HG03558 (cell line): ENCODE results near the gene PLGRKT.
"Not testable (repeated sequence)": the region's sequence is repeated elsewhere in the genome, so short reads cannot be mapped to it uniquely, and the experiment has no call there.

Experiments used
- ATAC-seq: cut with Tn5 transposase; IDR thresholded peaks from one replicate; pipeline ENCODE4 v1.9.1; 2021; ENCODE audit warnings: moderate number of reproducible peaks; ENCODE audit not compliant: unreplicated experiment; ENCODE audit errors: extremely low read depth

Gene PLGRKT

GRCh38 chr9:5392285-5392684 lies 45.4 kb downstream of the PLGRKT start:
- ATAC-seq, result no peak

- no peak for ATAC-seq
Measured at GRCh38 chr9:5389109-5389732, 48.5 kb downstream of the PLGRKT start.

DNA sequence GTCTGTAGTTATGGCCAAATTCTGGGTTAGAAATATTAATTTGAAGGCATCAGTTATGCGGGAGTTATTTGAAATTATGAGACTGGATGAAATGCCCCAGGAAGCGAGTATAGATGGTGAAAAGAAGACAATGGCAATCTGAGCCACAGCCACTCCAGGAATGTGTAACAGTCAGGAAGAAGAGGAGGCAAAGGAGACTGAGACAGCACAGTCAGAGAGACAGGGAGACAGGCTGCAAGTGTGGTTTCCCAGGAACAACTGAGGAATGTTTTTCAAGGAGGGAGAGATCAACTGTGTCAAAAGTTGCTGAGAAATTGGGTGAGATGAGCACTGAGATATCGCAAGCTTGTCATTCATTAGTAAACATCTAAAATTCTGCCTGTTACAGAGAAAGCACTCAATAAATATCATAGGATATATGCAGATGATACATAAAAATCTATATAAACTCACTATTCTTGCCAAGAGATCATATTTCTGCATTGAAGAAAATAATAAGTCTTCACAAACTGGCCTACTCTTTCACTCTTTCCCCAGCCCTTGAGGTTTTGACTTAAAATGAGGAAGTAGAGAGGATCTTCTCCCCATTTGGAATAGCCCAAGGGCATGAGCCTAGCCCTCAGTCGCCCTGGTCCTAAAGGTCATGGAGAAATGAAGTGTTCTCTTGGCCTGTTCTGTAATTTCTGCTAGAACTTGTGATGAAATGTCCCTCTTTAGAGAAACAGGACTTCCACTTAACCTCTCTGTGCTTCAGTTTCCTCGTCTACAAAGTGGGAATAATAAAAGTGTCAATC lies 49.5 kb downstream of the PLGRKT start:
- no peak for ATAC-seq

- ATAC-seq, result no peak
Measured at GRCh38 chr9:5384436-5384835, 53.3 kb downstream of the PLGRKT start.

- ATAC-seq, result no peak
Measured at GRCh38 chr9:5382479-5382878, 55.2 kb downstream of the PLGRKT start.

GRCh38 chr9:5375790-5376477 lies 61.8 kb downstream of the PLGRKT start:
- no peak for ATAC-seq

GRCh38 chr9:5375091-5375490 lies 62.6 kb downstream of the PLGRKT start:
- ATAC-seq, result no peak

DNA sequence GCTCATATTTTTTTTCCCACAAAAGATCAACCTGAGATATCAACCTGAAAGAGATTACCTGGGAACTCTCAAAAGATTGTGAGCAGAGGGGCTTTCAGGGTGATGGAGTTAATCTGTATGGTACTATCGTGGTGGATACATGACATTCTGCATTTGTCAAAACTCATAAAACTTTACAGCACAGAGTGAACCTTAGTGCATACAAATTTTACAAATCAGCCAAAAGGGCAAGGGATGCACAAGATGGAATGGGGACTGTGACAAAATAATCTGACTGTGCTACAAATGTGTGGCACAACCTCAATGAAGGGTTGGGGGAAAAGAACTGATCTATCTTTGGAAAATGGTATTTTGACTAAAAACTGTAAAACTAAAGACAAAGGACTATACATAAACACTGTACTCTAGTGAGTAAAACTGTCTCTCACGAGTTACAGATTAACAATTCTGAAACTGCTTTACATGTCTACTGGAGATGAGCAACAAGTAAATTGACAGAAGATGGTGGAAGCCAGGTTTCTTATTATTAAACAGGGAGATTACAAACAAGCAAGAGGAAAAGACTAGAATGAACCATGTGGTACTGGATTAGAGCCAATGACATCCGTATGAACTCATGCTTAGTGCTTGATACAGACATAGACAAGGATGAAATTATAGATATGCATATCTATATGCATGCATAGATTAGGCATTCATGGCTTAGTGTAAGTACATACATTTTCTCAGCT lies 73.3 kb downstream of the PLGRKT start:
- ATAC-seq, result peak; percentile 90

- ATAC-seq, result no peak
Measured at GRCh38 chr9:5361326-5362010, 76.3 kb downstream of the PLGRKT start.

DNA sequence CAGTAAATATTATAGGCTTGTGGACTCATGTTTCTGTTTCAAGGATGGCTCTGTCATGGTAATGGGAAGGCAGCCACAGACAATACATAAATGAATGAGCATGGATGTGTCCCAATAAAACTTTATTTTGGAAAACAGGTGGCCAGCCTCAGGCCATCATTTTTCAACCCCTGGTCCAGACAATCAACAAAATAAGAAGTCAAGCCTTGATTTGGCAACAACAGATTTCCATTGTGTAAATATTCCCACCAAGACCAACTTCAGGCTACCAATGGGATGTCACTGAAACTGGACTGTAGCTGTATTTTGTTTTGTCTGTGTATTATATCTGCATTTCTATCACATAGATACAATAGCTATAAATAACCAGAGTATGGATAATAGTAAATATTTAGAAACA lies 77.4 kb downstream of the PLGRKT start:
- ATAC-seq, result no peak

DNA sequence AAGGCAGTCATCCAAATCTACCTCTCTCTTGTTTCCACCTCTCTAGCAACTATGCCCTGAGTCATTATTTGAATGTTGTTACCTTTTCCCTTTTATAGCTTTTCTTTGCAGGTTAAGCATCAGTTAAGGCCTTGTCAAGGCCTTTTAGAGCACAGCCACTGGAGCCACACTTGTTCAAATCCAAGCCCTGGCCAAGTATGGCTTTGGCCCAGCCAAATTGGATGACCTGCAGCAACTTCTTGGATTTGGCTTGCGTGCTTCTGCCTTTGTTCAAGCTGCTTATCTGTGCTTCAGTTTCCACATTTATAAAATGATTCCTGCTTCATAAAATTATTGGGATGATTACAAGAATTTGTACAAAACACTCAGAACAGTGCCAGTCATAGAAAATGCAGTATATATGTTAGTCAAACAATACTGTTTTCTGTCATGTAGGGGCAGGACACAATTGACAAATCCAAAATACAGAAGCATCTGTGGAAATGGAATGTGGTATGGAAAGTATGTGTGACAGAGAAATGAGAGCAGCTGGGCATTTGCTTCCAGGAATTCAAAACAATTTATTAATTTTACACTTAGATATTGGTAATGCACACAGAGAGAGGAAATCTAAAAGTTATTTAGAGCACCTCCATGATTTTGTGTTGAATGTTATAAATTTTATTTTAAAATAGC lies 80.2 kb downstream of the PLGRKT start:
- ATAC-seq, result no peak

- no peak for ATAC-seq
Measured at GRCh38 chr9:5355817-5356216, 81.9 kb downstream of the PLGRKT start.

DNA sequence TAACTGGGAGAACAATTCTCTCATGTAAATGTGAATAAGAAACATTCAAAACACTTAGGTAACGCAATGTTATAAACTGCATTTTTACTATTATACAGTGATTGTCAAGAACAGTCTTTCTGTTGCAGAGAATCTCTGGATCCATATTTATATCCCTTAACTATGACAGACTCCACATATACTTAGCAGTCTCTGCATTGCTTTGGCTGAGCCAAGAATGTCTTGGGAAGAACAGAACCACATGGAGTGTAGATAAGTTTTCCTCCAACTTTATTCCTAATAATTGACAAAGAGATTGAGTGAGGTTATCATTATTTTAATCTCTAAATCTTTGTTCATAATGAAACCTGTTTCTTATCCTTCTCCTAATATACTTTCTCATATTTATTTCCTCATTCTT lies 82.5 kb downstream of the PLGRKT start:
- ATAC-seq, result no peak

DNA sequence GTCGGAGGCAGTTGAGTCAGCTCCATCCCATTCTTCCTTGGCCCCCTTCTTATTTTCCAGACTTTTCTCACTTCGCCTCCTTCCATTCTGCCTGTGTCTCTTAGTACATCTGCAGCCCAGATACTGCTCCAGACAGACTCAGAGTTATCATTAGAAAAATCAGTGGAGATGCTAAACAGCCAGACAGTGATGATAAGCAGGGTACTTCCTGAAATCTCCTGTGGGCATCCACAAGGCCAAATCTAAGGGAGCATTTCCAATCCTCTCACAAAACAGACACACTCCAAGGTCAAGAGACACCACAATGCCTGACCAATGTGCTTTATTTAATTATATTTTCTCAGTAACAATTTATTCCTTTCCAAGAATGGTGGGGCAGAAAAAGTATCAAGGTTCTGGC lies 83.5 kb downstream of the PLGRKT start:
- no peak for ATAC-seq

- no peak for ATAC-seq
Measured at GRCh38 chr9:5352637-5353248, 85.0 kb downstream of the PLGRKT start.

GRCh38 chr9:5338992-5339981 lies 98.4 kb downstream of the PLGRKT start, which contains the start of gene RLN1:
TSS of gene RLN1 (minus strand) at chr9:5339876. CDS start at chr9:5339746, 130 bp downstream.
- ATAC-seq, result peak; percentile 90

- ATAC-seq, result no peak
Measured at GRCh38 chr9:5336688-5337087, 101.0 kb downstream of the PLGRKT start.

DNA sequence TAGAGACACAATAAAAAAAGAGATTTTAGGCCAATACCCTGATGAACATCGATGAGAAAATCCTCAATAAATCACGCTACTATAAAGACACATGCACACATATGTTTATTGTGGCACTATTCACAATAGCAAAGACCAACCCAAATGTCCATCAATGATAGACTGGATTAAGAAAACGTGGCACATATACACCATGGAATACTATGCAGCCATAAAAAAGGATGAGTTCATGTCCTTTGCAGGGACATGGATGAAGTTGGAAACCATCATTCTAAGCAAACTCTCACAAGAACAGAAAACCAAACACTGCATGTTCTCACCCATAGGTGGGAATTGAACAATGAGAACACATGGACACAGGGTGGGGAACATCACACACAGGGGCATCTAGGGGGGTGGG lies 106.4 kb downstream of the PLGRKT start:
- ATAC-seq, result not testable (repeated sequence)
